GM12878 (cell line): Measurements from ENCODE around the gene METAP1. TPM values are rescaled to one million over a fixed set of nuclear protein-coding genes. Genes with fewer than 3 reads are reported as not detected.

Experiments
- ATAC-seq: fragments of 200-7000 bp; cut with Tn5 transposase; 3 replicates; pipeline ENCODE4 v1.9.1; 2020; ENCODE audit warnings: mild to moderate bottlenecking, moderate library complexity
- BruUV-seq: library from RNA; stranded (reverse); fragments of 400-500 nt; replicated peaks from 2 replicates; lab custom pipeline; 2021; lab: Mats Ljungman, UMichigan
- CTCF ChIA-PET: fragments of 300-600 bp; sonication (Branson Sonifier 250); formaldehyde crosslinking; extraction: SDS; loops from one replicate; lab custom pipeline; 2021; ENCODE audit warnings: inconsistent platforms; lab: Yijun Ruan, JAX
- POLR2A ChIA-PET: fragments of 350-600 bp; formaldehyde crosslinking; extraction: SDS; loops from one replicate; lab custom pipeline; 2021; ENCODE audit warnings: inconsistent platforms; lab: Charles Lee
- RAD21 ChIA-PET: fragments of 300-600 bp; sonication (Branson Sonifier 250); formaldehyde crosslinking; loops from one replicate; lab custom pipeline; 2023; ENCODE audit warnings: antibody characterized with exemption; ENCODE audit not compliant: unreplicated experiment; lab: Charles Lee
- SMC1A ChIA-PET: fragments of 300-600 bp; sonication (Branson Sonifier 250); formaldehyde crosslinking; loops from one replicate; lab custom pipeline; 2023; ENCODE audit not compliant: unreplicated experiment, uncharacterized antibody; lab: Charles Lee
- DNase-seq: peaks from one replicate; pipeline ENCODE4 v3.0.0-alpha.2; 2011; ENCODE audit warnings: low read depth, low spot score
- FAIRE-seq: peaks from 3 replicates; lab custom pipeline; 2011; peaks lifted over from hg19 to GRCh38; lab: Jason Lieb, UNC
- H2AFZ ChIP-seq: 2 replicates; pipeline ENCODE4 v1.6.0; 2011; ENCODE audit warnings: low read depth, low read length, control low read depth; ENCODE audit not compliant: control insufficient read depth
- H3K27ac ChIP-seq: 2 replicates; pipeline ENCODE4 v1.5.1; 2011; ENCODE audit warnings: control low read depth; ENCODE audit not compliant: control insufficient read depth, insufficient read depth
- H3K27me3 ChIP-seq, 2 experiments: replicated peaks in 1 of 2; 2 replicates each; pipeline versions ENCODE4 v1.6.0 to v1.6.1; 2011; ENCODE audit warnings: low read length in 1 of 2; ENCODE audit not compliant: control insufficient read depth in 2 of 2, insufficient read depth in 2 of 2
- H3K36me3 ChIP-seq, 2 experiments: 2 replicates each; pipeline ENCODE4 v1.5.1; 2011; ENCODE audit warnings: low read length in 1 of 2; ENCODE audit not compliant: control insufficient read depth in 2 of 2, insufficient read depth in 2 of 2
- H3K4me1 ChIP-seq: 2 replicates; pipeline ENCODE4 v1.6.1; 2011; ENCODE audit warnings: mild to moderate bottlenecking, low read length, moderate library complexity, mixed read lengths; ENCODE audit not compliant: control insufficient read depth, insufficient read depth
- H3K4me2 ChIP-seq: 2 replicates; pipeline ENCODE4 v1.6.0; 2011; ENCODE audit warnings: control low read depth; ENCODE audit not compliant: control insufficient read depth, insufficient read depth
- H3K4me3 ChIP-seq: fragments of 200-600 bp; sonication (generic); 2 replicates; pipeline ENCODE4 v1.5.1; 2016
- H3K79me2 ChIP-seq: 2 replicates; pipeline ENCODE4 v1.6.0; 2011; ENCODE audit warnings: low read length; ENCODE audit not compliant: control insufficient read depth, insufficient read depth
- H3K9ac ChIP-seq: 2 replicates; pipeline ENCODE4 v1.8.0; 2011; ENCODE audit warnings: low read length, control low read depth, mixed read lengths; ENCODE audit not compliant: control insufficient read depth, insufficient read depth
- H3K9me3 ChIP-seq: replicated peaks from 3 replicates; pipeline ENCODE4 v1.5.1; 2011; ENCODE audit warnings: mild to moderate bottlenecking, low read length; ENCODE audit not compliant: control insufficient read depth, insufficient read depth
- H4K20me1 ChIP-seq: 2 replicates; pipeline ENCODE4 v1.6.0; 2011; ENCODE audit not compliant: control insufficient read depth, insufficient read depth
- ASH2L ChIP-seq: fragments of 300-600, 200-600 bp; sonication (generic); IDR thresholded peaks from 2 replicates; pipeline ENCODE4 v1.6.1; 2017; ENCODE audit warnings: low read depth, mild to moderate bottlenecking, borderline replicate concordance
- CREM ChIP-seq: IDR thresholded peaks from 2 replicates; pipeline ENCODE4 v1.6.1; 2014; ENCODE audit warnings: antibody characterized with exemption, low read depth
- DPF2 ChIP-seq: fragments of 450-650 bp; IDR thresholded peaks from 2 replicates; pipeline ENCODE4 v1.6.1; 2017; ENCODE audit warnings: mild to moderate bottlenecking
- NFXL1 ChIP-seq: fragments of 450-650 bp; IDR thresholded peaks from 2 replicates; pipeline ENCODE4 v1.6.1; 2017; ENCODE audit warnings: antibody characterized with exemption, mild to moderate bottlenecking, borderline replicate concordance
- NR2C1 ChIP-seq: fragments of 450-650 bp; IDR thresholded peaks from 2 replicates; pipeline ENCODE4 v1.6.1; 2017; ENCODE audit warnings: antibody characterized with exemption, mild to moderate bottlenecking, moderate library complexity
- NRF1 ChIP-seq: conservative IDR thresholded peaks from 2 replicates; pipeline ENCODE4 v1.6.1; 2011; ENCODE audit warnings: mild to moderate bottlenecking, low read depth, low read length, improper control_type of control experiment
- RBBP5 ChIP-seq: fragments of 200-600 bp; sonication (generic); conservative IDR thresholded peaks from 2 replicates; pipeline ENCODE4 v1.6.1; 2016
- SREBF1 ChIP-seq: IDR thresholded peaks from 2 replicates; pipeline ENCODE4 v1.6.1; 2012; ENCODE audit warnings: mild to moderate bottlenecking, low read length
- WRNIP1 ChIP-seq: IDR thresholded peaks from 2 replicates; pipeline ENCODE4 v1.6.1; 2011; ENCODE audit warnings: low read depth, low read length, improper control_type of control experiment, borderline replicate concordance
- in situ Hi-C: fragments of 300-500 bp; cut with MboI; formaldehyde crosslinking; loops from 9 replicates; pipeline ENCODE4 v1.14.3; 2018; ENCODE audit warnings: mixed read lengths
- intact Hi-C: fragments of 100-400 bp; cut with micrococcal nuclease; formaldehyde crosslinking; loops from one replicate; pipeline ENCODE4 v1.14.2; 2022; ENCODE audit not compliant: unreplicated experiment
- polyA plus RNA-seq, 11 experiments: library from polyadenylated mRNA; depleted of rRNA in 4 of 11; unstranded in 6 of 11; stranded (reverse) in 5 of 11; fragments of >200 nt; fragmentation: Nextera tagmentation in 4 of 11; fragmentation: Illumina TruSeq in 1 of 11; extraction: Ambion mirVana in 4 of 11; extraction: Trizol in 1 of 11; gene quantifications; 1 replicate in 1 of 11; 2 replicates in 10 of 11; pipeline versions ENCODE4 v1.2.1 to v1.2.3, GENCODE V29; 2011 to 2016; ENCODE audit warnings: inconsistent platforms in 2 of 11, missing spikeins in 2 of 11, low read depth in 1 of 11
- total RNA-seq, 4 experiments: library from RNA; depleted of rRNA in 3 of 4; stranded (reverse); fragments of >200 nt in 3 of 4; fragmentation: Illumina TruSeq in 1 of 4; extraction: Trizol in 1 of 4; gene quantifications; 2 replicates each; pipeline versions ENCODE4 v1.2.1 to v1.2.3, GENCODE V29; 2013 to 2021
- TF ChIP-seq, protein P1 (sequence below): fragments of 450-650 bp; formaldehyde crosslinking; IDR thresholded peaks from 2 replicates; pipeline ENCODE4 v1.4.0; 2020; ENCODE audit warnings: mild to moderate bottlenecking, moderate library complexity
- TF ChIP-seq, protein P2 (sequence below): fragments of 150-350 bp; IDR thresholded peaks from 2 replicates; pipeline ENCODE4 v1.6.1; 2016; ENCODE audit warnings: low read depth, low read length
- TF ChIP-seq, protein P3 (sequence below): fragments of 450-650 bp; IDR thresholded peaks from 2 replicates; pipeline ENCODE4 v1.6.1; 2016; ENCODE audit warnings: mild to moderate bottlenecking
- TF ChIP-seq, protein P4 (sequence below): fragments of 450-650 bp; IDR thresholded peaks from 2 replicates; pipeline ENCODE4 v1.6.1; 2018; ENCODE audit warnings: borderline replicate concordance, mild to moderate bottlenecking; ENCODE audit not compliant: partially characterized antibody

Gene METAP1
- total and polyA plus RNA-seq, 10 of the 15 experiments (the other 5 are each of a cell fraction or from before 2014, with no cell fraction given), result 22.7 to 71.4 (median 45.1) TPM

DNA sequence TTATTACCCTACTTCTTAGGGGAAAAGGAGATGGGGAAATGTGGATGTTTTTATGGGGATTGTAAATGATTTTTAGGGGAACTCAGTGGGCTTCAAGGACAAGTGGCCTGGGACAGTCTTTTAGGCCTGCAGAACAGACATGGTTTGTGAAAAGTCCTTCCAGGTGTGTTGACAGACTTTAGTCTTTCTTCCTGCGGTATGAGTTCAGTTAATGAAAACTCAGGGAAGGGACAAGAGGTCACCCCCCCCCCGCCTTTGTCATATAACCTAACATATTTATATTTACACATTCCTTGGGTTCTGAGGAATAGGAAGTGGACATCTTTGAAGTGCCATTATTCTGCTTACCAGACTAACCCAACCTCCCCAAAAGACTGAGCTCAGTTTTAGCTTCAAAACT, 31.8 kb downstream of the METAP1 start (continued):
- TF ChIP-seq CREM, result no peak

DNA sequence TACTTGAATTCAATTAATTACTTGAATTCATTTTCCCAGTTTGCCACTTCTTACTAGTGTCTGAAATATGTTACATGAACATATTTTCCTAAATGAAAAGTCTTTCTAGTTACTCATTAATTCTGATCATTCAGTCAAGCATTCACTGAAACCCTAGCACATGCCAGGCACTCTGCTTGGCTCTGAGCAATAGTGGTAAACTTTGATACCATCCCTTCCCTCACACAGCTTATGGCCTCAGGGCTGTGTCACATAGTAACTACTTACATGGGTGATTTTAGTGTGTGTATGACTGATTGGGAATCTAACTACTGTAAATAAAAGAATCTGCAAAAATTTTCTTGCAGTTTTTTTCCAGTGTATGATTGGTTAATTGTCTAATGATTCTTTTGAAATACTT, 32.7 kb downstream of the METAP1 start:
- Histone ChIP-seq H3K4me1 (peaks cover 4% of the 10 kb centered on the region; the same call in 1 of the 2 replicates), H3K4me3 (no peak overlapping the region), H3K27me3 (no peaks in the 10 kb centered on the region), H3K79me2 (peaks cover 21% of the 10 kb centered on the region), H3K9me3 (no peaks in the 10 kb centered on the region), H3K36me3 (no peaks in the 10 kb centered on the region; a peak in 1 of 4 replicates), H3K9ac (no peak overlapping the region), H2AFZ (no peak overlapping the region), H3K4me2 (no peak overlapping the region), H4K20me1 (no peaks in the 10 kb centered on the region), H3K27ac (no peak overlapping the region)
- ATAC-seq (peak; percentile 85), FAIRE-seq (no peak), DNase-seq (no peak)
- intact Hi-C loops, result no loop called here
- RAD21 ChIA-PET, result interaction anchor here (1.3 to 3.7 kb wide), 2 partner anchors 28 to 32 kb away, joined by 4 to 19 read pairs; partner anchors contain the start of gene METAP1
- in situ Hi-C loops, result no loop called here
- POLR2A ChIA-PET, result no interaction called here
- SMC1A ChIA-PET, result interaction anchor here (0.8 to 2.0 kb wide), 4 partner anchors 10 to 32 kb away, joined by 3 to 6 read pairs (median 4); no protein-coding TSS in a partner anchor
- CTCF ChIA-PET, result interaction anchor here (1.7 kb wide), 1 partner anchor 28 kb away, joined by 5 read pairs; no protein-coding TSS in a partner anchor
- BruUV-seq, result no TSS peak
- TF ChIP-seq WRNIP1 (no peak), RBBP5 (no peak), DPF2 (no peak), SREBF1 (no peak), NFXL1 (no peak), NRF1 (no peak), NR2C1 (no peak), ASH2L (no peak)
- TF ChIP-seq, protein P1, sequence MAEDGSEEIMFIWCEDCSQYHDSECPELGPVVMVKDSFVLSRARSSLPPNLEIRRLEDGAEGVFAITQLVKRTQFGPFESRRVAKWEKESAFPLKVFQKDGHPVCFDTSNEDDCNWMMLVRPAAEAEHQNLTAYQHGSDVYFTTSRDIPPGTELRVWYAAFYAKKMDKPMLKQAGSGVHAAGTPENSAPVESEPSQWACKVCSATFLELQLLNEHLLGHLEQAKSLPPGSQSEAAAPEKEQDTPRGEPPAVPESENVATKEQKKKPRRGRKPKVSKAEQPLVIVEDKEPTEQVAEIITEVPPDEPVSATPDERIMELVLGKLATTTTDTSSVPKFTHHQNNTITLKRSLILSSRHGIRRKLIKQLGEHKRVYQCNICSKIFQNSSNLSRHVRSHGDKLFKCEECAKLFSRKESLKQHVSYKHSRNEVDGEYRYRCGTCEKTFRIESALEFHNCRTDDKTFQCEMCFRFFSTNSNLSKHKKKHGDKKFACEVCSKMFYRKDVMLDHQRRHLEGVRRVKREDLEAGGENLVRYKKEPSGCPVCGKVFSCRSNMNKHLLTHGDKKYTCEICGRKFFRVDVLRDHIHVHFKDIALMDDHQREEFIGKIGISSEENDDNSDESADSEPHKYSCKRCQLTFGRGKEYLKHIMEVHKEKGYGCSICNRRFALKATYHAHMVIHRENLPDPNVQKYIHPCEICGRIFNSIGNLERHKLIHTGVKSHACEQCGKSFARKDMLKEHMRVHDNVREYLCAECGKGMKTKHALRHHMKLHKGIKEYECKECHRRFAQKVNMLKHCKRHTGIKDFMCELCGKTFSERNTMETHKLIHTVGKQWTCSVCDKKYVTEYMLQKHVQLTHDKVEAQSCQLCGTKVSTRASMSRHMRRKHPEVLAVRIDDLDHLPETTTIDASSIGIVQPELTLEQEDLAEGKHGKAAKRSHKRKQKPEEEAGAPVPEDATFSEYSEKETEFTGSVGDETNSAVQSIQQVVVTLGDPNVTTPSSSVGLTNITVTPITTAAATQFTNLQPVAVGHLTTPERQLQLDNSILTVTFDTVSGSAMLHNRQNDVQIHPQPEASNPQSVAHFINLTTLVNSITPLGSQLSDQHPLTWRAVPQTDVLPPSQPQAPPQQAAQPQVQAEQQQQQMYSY (CRISPR knock-in tag), result no peak
- TF ChIP-seq, protein P2, sequence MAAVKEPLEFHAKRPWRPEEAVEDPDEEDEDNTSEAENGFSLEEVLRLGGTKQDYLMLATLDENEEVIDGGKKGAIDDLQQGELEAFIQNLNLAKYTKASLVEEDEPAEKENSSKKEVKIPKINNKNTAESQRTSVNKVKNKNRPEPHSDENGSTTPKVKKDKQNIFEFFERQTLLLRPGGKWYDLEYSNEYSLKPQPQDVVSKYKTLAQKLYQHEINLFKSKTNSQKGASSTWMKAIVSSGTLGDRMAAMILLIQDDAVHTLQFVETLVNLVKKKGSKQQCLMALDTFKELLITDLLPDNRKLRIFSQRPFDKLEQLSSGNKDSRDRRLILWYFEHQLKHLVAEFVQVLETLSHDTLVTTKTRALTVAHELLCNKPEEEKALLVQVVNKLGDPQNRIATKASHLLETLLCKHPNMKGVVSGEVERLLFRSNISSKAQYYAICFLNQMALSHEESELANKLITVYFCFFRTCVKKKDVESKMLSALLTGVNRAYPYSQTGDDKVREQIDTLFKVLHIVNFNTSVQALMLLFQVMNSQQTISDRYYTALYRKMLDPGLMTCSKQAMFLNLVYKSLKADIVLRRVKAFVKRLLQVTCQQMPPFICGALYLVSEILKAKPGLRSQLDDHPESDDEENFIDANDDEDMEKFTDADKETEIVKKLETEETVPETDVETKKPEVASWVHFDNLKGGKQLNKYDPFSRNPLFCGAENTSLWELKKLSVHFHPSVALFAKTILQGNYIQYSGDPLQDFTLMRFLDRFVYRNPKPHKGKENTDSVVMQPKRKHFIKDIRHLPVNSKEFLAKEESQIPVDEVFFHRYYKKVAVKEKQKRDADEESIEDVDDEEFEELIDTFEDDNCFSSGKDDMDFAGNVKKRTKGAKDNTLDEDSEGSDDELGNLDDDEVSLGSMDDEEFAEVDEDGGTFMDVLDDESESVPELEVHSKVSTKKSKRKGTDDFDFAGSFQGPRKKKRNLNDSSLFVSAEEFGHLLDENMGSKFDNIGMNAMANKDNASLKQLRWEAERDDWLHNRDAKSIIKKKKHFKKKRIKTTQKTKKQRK, result no peak
- TF ChIP-seq, protein P3, sequence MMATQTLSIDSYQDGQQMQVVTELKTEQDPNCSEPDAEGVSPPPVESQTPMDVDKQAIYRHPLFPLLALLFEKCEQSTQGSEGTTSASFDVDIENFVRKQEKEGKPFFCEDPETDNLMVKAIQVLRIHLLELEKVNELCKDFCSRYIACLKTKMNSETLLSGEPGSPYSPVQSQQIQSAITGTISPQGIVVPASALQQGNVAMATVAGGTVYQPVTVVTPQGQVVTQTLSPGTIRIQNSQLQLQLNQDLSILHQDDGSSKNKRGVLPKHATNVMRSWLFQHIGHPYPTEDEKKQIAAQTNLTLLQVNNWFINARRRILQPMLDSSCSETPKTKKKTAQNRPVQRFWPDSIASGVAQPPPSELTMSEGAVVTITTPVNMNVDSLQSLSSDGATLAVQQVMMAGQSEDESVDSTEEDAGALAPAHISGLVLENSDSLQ, result no peak
- TF ChIP-seq, protein P4, sequence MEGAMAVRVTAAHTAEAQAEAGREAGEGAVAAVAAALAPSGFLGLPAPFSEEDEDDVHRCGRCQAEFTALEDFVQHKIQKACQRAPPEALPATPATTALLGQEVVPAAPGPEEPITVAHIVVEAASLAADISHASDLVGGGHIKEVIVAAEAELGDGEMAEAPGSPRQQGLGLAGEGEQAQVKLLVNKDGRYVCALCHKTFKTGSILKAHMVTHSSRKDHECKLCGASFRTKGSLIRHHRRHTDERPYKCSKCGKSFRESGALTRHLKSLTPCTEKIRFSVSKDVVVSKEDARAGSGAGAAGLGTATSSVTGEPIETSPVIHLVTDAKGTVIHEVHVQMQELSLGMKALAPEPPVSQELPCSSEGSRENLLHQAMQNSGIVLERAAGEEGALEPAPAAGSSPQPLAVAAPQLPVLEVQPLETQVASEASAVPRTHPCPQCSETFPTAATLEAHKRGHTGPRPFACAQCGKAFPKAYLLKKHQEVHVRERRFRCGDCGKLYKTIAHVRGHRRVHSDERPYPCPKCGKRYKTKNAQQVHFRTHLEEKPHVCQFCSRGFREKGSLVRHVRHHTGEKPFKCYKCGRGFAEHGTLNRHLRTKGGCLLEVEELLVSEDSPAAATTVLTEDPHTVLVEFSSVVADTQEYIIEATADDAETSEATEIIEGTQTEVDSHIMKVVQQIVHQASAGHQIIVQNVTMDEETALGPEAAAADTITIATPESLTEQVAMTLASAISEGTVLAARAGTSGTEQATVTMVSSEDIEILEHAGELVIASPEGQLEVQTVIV, result no peak
